HFF-Myc (cell line): ENCODE measurements around the gene TRIM4.

ENCODE experiments used
- DNase-seq: peaks from one replicate; pipeline ENCODE4 v3.0.0-alpha.2; 2011; ENCODE audit warnings: low read depth; ENCODE audit errors: extremely low read depth
- H3K4me3 ChIP-seq: replicated peaks from 2 replicates; pipeline ENCODE4 v1.5.1; 2011; ENCODE audit warnings: low read depth, mild to moderate bottlenecking, control low read depth, low read length
- CTCF ChIP-seq: IDR thresholded peaks from 2 replicates; pipeline ENCODE4 v1.5.1; 2012; ENCODE audit warnings: mild to moderate bottlenecking, low read depth, low read length, control low read depth; ENCODE audit errors: missing control alignments

Gene TRIM4

GRCh38 chr7:99843808-99844207 lies 75.5 kb downstream of the TRIM4 start:
- no peak for TF ChIP-seq CTCF
- no peak overlapping the region for H3K4me3 ChIP-seq
- no peak for DNase-seq

- no peak for DNase-seq
- no peak for TF ChIP-seq CTCF
- H3K4me3 ChIP-seq = no peak overlapping the region
Observed at GRCh38 chr7:99842926-99843325, 76.4 kb downstream of the TRIM4 start.
